ENCODE results near the gene NANP. TPM values are rescaled to one million over a fixed set of nuclear protein-coding genes. Genes with fewer than 3 reads are reported as not detected.

Gene NANP
- total and polyA plus RNA-seq, 5 experiments from 2014 or later = 0.41 to 1.6 (median 0.97) TPM

GRCh38 chr20:25576783-25577530 is 46.9 kb downstream of the NANP start:
- Mint-ChIP-seq H3K4me1 (peaks cover 0 to 4% (median 0%) of the 10 kb centered on the region in 4 donors), H3K27me3 (peaks cover 0 to 5% (median 0%) of the 10 kb centered on the region in 5 donors), H3K27ac (peak overlapping the region in 1 of 10 donors; percentile 70)

DNA sequence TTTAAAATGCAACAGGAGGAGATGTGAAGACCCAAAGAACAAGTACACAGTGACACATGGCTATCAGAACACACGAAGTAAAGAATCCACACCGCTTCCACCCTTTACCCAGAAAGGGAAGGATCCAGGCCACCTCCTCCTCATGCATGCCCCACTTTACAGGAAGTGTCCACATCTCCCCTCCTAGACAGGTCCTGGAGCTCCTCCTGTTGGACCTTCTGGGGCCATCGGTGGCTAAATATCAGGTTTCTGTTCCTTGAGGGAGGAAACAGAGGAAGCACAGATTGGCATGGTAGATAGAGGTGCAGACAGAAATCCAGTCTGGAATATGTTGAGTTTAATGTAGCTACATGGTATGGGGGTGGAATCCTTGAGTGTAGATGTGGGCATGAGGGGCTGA is 49.4 kb downstream of the NANP start:
- peaks cover 0 to 3% (median 0%) of the 10 kb centered on the region in 3 donors for H3K36me3 Mint-ChIP-seq
- POLR2A ChIA-PET = no interaction called here
- no peak for ATAC-seq
- no peak overlapping the region for H3K27ac Mint-ChIP-seq
- H3K4me1 Mint-ChIP-seq = peaks cover 0 to 6% (median 0%) of the 10 kb centered on the region in 4 donors
- DNase-seq = no peak
- H3K4me3 Mint-ChIP-seq = no peak overlapping the region
- H3K27me3 Mint-ChIP-seq = peaks cover 0 to 3% (median 0%) of the 10 kb centered on the region in 5 donors
- H3K9me3 Mint-ChIP-seq = no peaks in the 10 kb centered on the region

More at GRCh38 chr20:25576783-25577530, 46.9 kb downstream of the NANP start:
- Mint-ChIP-seq H3K9me3 (no peaks in the 10 kb centered on the region), H3K36me3 (peaks cover 0 to 5% (median 3%) of the 10 kb centered on the region in 3 donors), H3K4me3 (no peak overlapping the region)
- ATAC-seq (no peak), DNase-seq (no peak)
- POLR2A ChIA-PET = no interaction called here

DNA sequence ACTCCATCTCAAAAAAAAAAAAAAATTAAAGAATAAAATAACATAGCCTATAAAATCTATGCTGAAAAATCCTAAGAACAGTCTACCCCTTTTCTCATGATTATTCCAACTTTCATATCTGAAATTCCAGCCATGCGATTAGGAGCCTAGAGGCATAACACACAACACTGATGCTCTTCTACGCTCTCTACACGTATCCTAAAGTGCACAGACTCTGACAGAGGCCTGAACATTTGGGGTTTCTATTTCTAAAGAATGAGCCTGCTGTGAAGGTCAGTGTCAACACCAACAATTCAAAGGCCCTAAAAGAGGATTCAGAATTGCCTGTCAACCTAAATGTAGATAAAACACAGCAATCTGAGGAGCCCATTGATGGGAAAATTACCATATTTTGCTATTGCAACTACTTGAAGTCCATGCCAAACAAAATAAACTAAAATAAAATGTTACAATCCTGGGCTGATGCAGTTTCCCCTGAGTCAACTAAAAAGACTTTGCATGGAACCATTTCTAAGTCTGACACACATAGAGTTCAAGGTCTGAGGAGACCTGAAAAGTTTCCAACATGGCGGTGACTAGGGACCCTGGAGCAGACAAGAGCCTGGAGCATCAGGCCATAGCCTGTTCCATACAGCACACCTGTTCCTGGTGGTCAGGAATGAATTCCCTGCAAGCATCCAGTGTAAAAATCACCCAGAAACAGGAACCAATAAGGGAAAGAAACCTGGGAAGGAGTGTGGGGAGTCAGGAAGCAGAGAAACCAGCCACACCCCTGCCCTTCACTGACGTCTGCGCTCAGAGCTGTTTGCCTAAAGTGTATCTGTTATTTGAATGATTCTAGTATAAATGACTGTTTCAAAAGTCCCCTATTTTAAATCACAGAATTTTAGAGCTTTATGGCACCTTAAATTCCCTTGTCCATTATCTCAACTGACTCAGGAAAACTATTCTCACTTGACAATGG is 50.2 kb downstream of the NANP start:
- H3K27me3 Mint-ChIP-seq = peaks cover 0 to 3% (median 0%) of the 10 kb centered on the region in 5 donors
- H3K4me3 Mint-ChIP-seq = no peak overlapping the region
- DNase-seq (no peak), ATAC-seq (no peak)
- H3K9me3 Mint-ChIP-seq = no peaks in the 10 kb centered on the region
- peaks cover 0 to 3% (median 0%) of the 10 kb centered on the region in 3 donors for H3K36me3 Mint-ChIP-seq
- no peak overlapping the region for H3K27ac Mint-ChIP-seq
- H3K4me1 Mint-ChIP-seq = peaks cover 0 to 6% (median 0%) of the 10 kb centered on the region in 4 donors
- POLR2A ChIA-PET = no interaction called here

- H3K9me3 Mint-ChIP-seq = no peaks in the 10 kb centered on the region
- H3K4me3 Mint-ChIP-seq = no peak overlapping the region
- DNase-seq (no peak), ATAC-seq (no peak)
- POLR2A ChIA-PET = interaction anchor here (0.7 kb wide), 1 partner anchor 620 kb away, joined by 3 read pairs; no protein-coding TSS in a partner anchor
- no peak overlapping the region for H3K27ac Mint-ChIP-seq
- peaks cover 4 to 11% (median 5%) of the 10 kb centered on the region in 4 donors for H3K4me1 Mint-ChIP-seq
- H3K36me3 Mint-ChIP-seq = peaks cover 0 to 5% (median 0%) of the 10 kb centered on the region in 3 donors
- H3K27me3 Mint-ChIP-seq = peaks cover 0 to 3% (median 0%) of the 10 kb centered on the region in 5 donors
Measured at GRCh38 chr20:25571817-25572216, 52.0 kb downstream of the NANP start.

- Mint-ChIP-seq H3K4me3 (no peak overlapping the region), H3K36me3 (peaks cover 0 to 5% (median 0%) of the 10 kb centered on the region in 3 donors), H3K27me3 (peaks cover 0 to 3% (median 0%) of the 10 kb centered on the region in 5 donors), H3K27ac (no peak overlapping the region), H3K4me1 (peaks cover 4 to 14% (median 6%) of the 10 kb centered on the region in 4 donors), H3K9me3 (no peaks in the 10 kb centered on the region)
- DNase-seq (no peak), ATAC-seq (no peak)
- POLR2A ChIA-PET = no interaction called here
Measured at GRCh38 chr20:25571240-25571639, 52.6 kb downstream of the NANP start.

DNA sequence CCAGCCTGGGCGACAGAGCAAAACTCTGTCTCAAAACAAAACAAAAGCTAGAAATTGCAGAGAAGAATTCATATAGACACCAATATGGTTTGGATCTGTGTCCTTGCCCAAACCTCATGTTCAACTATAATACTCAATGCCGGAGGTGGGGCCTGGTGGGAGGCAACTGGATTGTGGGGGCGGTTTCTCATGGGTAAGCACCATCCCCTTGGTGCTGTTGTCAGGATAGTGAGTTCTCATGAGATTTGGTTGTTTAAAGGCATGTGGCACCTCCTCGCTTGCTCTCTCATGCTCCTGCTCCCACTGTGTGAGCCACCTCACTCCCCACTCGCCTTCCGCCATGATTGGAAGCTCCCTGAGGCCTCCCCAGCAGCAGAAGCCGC is 53.7 kb downstream of the NANP start:
- Mint-ChIP-seq H3K9me3 (no peaks in the 10 kb centered on the region), H3K4me3 (no peak overlapping the region), H3K36me3 (peaks cover 0 to 2% (median 0%) of the 10 kb centered on the region in 3 donors), H3K27ac (peak overlapping the region in 1 of 10 donors; percentile 70), H3K27me3 (no peaks in the 10 kb centered on the region), H3K4me1 (peaks cover 4 to 12% (median 6%) of the 10 kb centered on the region in 4 donors)
- ATAC-seq (no peak), DNase-seq (no peak)
- POLR2A ChIA-PET = no interaction called here

GRCh38 chr20:25567286-25567685 is 56.5 kb downstream of the NANP start:
- DNase-seq (no peak), ATAC-seq (no peak)
- peaks cover 0 to 9% (median 3%) of the 10 kb centered on the region in 9 donors for H3K9me3 Mint-ChIP-seq
- peaks cover 0 to 10% (median 0%) of the 10 kb centered on the region in 3 donors for H3K36me3 Mint-ChIP-seq
- peaks cover 4 to 16% (median 6%) of the 10 kb centered on the region in 4 donors for H3K4me1 Mint-ChIP-seq
- POLR2A ChIA-PET = no interaction called here
- H3K4me3 Mint-ChIP-seq = no peak overlapping the region
- no peaks in the 10 kb centered on the region for H3K27me3 Mint-ChIP-seq
- no peak overlapping the region for H3K27ac Mint-ChIP-seq

DNA sequence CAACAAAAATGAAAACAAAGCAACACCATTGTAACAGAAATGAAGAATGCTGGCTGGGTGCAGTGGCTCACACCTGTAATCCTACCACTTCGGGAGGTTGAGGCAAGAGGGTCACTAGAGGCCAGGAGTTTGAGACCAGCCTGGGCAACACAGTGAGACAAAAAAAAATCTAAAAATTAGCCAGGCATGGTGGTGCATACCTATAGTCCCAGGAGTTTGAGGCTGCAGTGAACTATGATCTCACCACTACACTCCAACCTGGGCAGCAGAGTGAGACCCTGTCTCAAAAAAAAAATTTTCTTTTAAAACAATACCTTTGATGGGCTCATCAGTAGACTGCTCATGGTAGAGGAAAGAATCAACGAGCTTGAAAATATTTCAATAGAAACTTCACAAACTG is 57.0 kb downstream of the NANP start:
- Mint-ChIP-seq H3K27ac (no peak overlapping the region), H3K9me3 (peaks cover 0 to 9% (median 3%) of the 10 kb centered on the region in 9 donors), H3K36me3 (peaks cover 0 to 10% (median 0%) of the 10 kb centered on the region in 3 donors), H3K4me1 (peaks cover 4 to 16% (median 6%) of the 10 kb centered on the region in 4 donors), H3K27me3 (no peaks in the 10 kb centered on the region), H3K4me3 (no peak overlapping the region)
- POLR2A ChIA-PET = no interaction called here
- ATAC-seq = no peak
- DNase-seq = no peak

- H3K36me3 Mint-ChIP-seq = peaks cover 0 to 10% (median 0%) of the 10 kb centered on the region in 3 donors
- peaks cover 0 to 9% (median 3%) of the 10 kb centered on the region in 9 donors for H3K9me3 Mint-ChIP-seq
- H3K4me3 Mint-ChIP-seq = no peak overlapping the region
- H3K27me3 Mint-ChIP-seq = no peaks in the 10 kb centered on the region
- peaks cover 4 to 14% (median 6%) of the 10 kb centered on the region in 4 donors for H3K4me1 Mint-ChIP-seq
- ATAC-seq = no peak
- POLR2A ChIA-PET = no interaction called here
- H3K27ac Mint-ChIP-seq = peak overlapping the region in 2 of 10 donors; percentile 40 to 51
- DNase-seq = no peak
Measured at GRCh38 chr20:25565578-25566157, 58.1 kb downstream of the NANP start.

GRCh38 chr20:25563876-25564275 is 59.9 kb downstream of the NANP start:
- H3K4me3 Mint-ChIP-seq = no peak overlapping the region
- no peak overlapping the region for H3K27ac Mint-ChIP-seq
- peaks cover 0 to 9% (median 3%) of the 10 kb centered on the region in 9 donors for H3K9me3 Mint-ChIP-seq
- ATAC-seq (no peak), DNase-seq (no peak)
- H3K27me3 Mint-ChIP-seq = no peaks in the 10 kb centered on the region
- peaks cover 4 to 14% (median 6%) of the 10 kb centered on the region in 4 donors for H3K4me1 Mint-ChIP-seq
- POLR2A ChIA-PET = no interaction called here
- peaks cover 0 to 19% (median 0%) of the 10 kb centered on the region in 3 donors for H3K36me3 Mint-ChIP-seq

DNA sequence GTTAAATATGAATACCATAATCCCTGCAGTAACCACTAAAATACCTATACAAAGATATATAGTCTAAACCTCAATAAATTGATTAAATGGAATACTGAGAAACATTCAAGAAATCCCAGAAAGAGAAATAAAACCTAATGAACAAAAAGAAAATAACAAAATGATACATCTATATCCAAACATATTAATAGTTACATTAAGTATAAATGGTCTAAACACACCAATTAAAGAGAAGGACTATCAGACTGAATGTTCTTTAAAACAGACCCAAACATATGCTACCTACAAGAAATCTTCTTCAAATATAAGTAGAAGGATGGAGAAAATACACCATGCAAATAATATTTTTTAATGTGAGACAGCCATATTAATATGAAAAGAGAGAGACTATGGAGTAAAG is 60.5 kb downstream of the NANP start:
- no peak overlapping the region for H3K27ac Mint-ChIP-seq

More for the DNA sequence above, 60.5 kb downstream of the NANP start:
- peaks cover 0 to 22% (median 0%) of the 10 kb centered on the region in 3 donors for H3K36me3 Mint-ChIP-seq
- ATAC-seq (no peak), DNase-seq (no peak)
- POLR2A ChIA-PET = no interaction called here
- H3K9me3 Mint-ChIP-seq = peaks cover 0 to 9% (median 3%) of the 10 kb centered on the region in 9 donors
- no peaks in the 10 kb centered on the region for H3K27me3 Mint-ChIP-seq
- peaks cover 4 to 14% (median 6%) of the 10 kb centered on the region in 4 donors for H3K4me1 Mint-ChIP-seq
- no peak overlapping the region for H3K4me3 Mint-ChIP-seq
